HepG2 (cell line): ENCODE measurements around the gene MAB21L1. TPM values are rescaled to one million over a fixed set of nuclear protein-coding genes. Genes with fewer than 3 reads are reported as not detected.

Experiments
- ATAC-seq: fragments of 200-7000 bp; cut with Tn5 transposase; 3 replicates; pipeline ENCODE4 v1.9.1; 2020; ENCODE audit warnings: mild to moderate bottlenecking, moderate library complexity
- BruUV-seq: library from RNA; stranded (reverse); fragments of 400-500 nt; replicated peaks from 2 replicates; lab custom pipeline; 2021; lab: Mats Ljungman, UMichigan
- CTCF ChIA-PET: fragments of 300-600 bp; formaldehyde crosslinking; extraction: SDS; loops from one replicate; lab custom pipeline; 2021; ENCODE audit warnings: low total read pairs, inconsistent platforms, low intra/inter-chr PET ratio; lab: Yijun Ruan, JAX
- POLR2A ChIA-PET: fragments of 350-600 bp; sonication (Branson Sonifier 250); formaldehyde crosslinking; loops from one replicate; lab custom pipeline; 2020; ENCODE audit warnings: antibody characterized with exemption, inconsistent platforms; lab: Yijun Ruan, JAX
- DNase-seq: peaks from one replicate; pipeline ENCODE4 v3.0.0-alpha.2; 2015; ENCODE audit warnings: low spot score
- FAIRE-seq: peaks from 3 replicates; lab custom pipeline; 2011; peaks lifted over from hg19 to GRCh38; lab: Jason Lieb, UNC
- H2AFZ ChIP-seq: one replicate; pipeline ENCODE4 v1.6.1; 2011; ENCODE audit warnings: low read length, inconsistent platforms
- H3K27ac ChIP-seq: fragments of 300-600 bp; 3 replicates; pipeline ENCODE4 v1.8.0; 2011; ENCODE audit warnings: mixed run types, mild to moderate bottlenecking, mixed read lengths, low read length, inconsistent platforms; ENCODE audit not compliant: insufficient read depth; ENCODE audit errors: extremely low read length
- H3K27me3 ChIP-seq, 2 experiments: fragments of 200-600 bp in 1 of 2; 2 replicates in 1 of 2; 3 replicates in 1 of 2; pipeline versions ENCODE4 v1.6.0 to v1.8.0; 2011; ENCODE audit warnings: low read length in 2 of 2, mild to moderate bottlenecking in 2 of 2, moderate library complexity in 2 of 2, inconsistent platforms in 1 of 2; ENCODE audit not compliant: insufficient read depth in 2 of 2, control insufficient read depth in 1 of 2
- H3K36me3 ChIP-seq, 2 experiments: fragments of 200-600 bp in 1 of 2; replicated peaks in 1 of 2; 2 replicates in 1 of 2; 3 replicates in 1 of 2; pipeline versions ENCODE4 v1.5.1 to v1.8.0; 2011; ENCODE audit warnings: low read length in 2 of 2, inconsistent platforms in 1 of 2; ENCODE audit not compliant: insufficient read depth in 2 of 2, control insufficient read depth in 1 of 2
- H3K4me1 ChIP-seq: 2 replicates; pipeline ENCODE4 v1.5.1; 2012; ENCODE audit warnings: low read length, inconsistent platforms; ENCODE audit not compliant: insufficient read depth
- H3K4me2 ChIP-seq: 2 replicates; pipeline ENCODE4 v1.6.0; 2011; ENCODE audit warnings: low read depth, low read length, inconsistent platforms
- H3K4me3 ChIP-seq, 3 experiments: fragments of 200-600 bp in 1 of 3; sonication (generic), shearing (Covaris generic) in 1 of 3; replicated peaks in 1 of 3; 2 replicates each; pipeline ENCODE4 v1.5.1; 2011 to 2016; ENCODE audit warnings: low read length in 3 of 3, inconsistent platforms in 2 of 3, low read depth in 2 of 3, mild to moderate bottlenecking in 2 of 3, control low read depth in 1 of 3, mixed read lengths in 1 of 3; ENCODE audit not compliant: insufficient read depth in 1 of 3
- H3K79me2 ChIP-seq: one replicate; pipeline ENCODE4 v1.6.1; 2011; ENCODE audit warnings: low read length, inconsistent platforms; ENCODE audit not compliant: insufficient read depth
- H3K9ac ChIP-seq: 2 replicates; pipeline ENCODE4 v1.6.0; 2011; ENCODE audit warnings: mild to moderate bottlenecking, low read depth, low read length, inconsistent platforms; ENCODE audit not compliant: insufficient read depth
- H3K9me3 ChIP-seq: 2 replicates; pipeline ENCODE4 v1.5.1; 2012; ENCODE audit warnings: mild to moderate bottlenecking, low read length
- H4K20me1 ChIP-seq: 2 replicates; pipeline ENCODE4 v1.6.0; 2011; ENCODE audit warnings: inconsistent platforms, mild to moderate bottlenecking, low read length, moderate library complexity; ENCODE audit not compliant: insufficient read depth
- IRF9 ChIP-seq: sonication (generic); formaldehyde crosslinking; IDR thresholded peaks from 2 replicates; pipeline ENCODE4 v1.8.0; 2022; ENCODE audit warnings: missing genetic modification reagents, mild to moderate bottlenecking, borderline replicate concordance
- MED1 ChIP-seq: sonication (generic); formaldehyde crosslinking; IDR thresholded peaks from 2 replicates; pipeline ENCODE4 v1.4.0; 2020; ENCODE audit warnings: missing genetic modification reagents
- TBL1XR1 ChIP-seq: fragments of 150-350 bp; IDR thresholded peaks from 2 replicates; pipeline ENCODE4 v1.6.1; 2014; ENCODE audit warnings: borderline replicate concordance, low read length; ENCODE audit not compliant: partially characterized antibody
- THAP9 ChIP-seq: sonication (generic); formaldehyde crosslinking; IDR thresholded peaks from 2 replicates; pipeline ENCODE4; 2020; ENCODE audit warnings: missing genetic modification reagents, mild to moderate bottlenecking, borderline replicate concordance
- ZBTB20 ChIP-seq: sonication (generic); formaldehyde crosslinking; IDR thresholded peaks from 2 replicates; pipeline ENCODE4 v1.8.1; 2023; ENCODE audit warnings: missing genetic modification reagents, low read depth, mild to moderate bottlenecking, borderline replicate concordance
- ZNF263 ChIP-seq: sonication (generic); formaldehyde crosslinking; IDR thresholded peaks from 2 replicates; pipeline ENCODE4 v1.4.0; 2020; ENCODE audit warnings: missing genetic modification reagents
- WGBS: methylation state at CpG from one replicate; pipeline ENCODE4 v1.1.6; 2017; ENCODE audit warnings: low lambda C conversion rate; 5-methylcytosine and 5-hydroxymethylcytosine counted together
- in situ Hi-C: cut with HindIII; loops from 2 replicates; pipeline ENCODE4 v1.10.0; 2017; ENCODE audit warnings: low pct_unique_long_range_greater_than_20kb; ENCODE audit not compliant: extremely low pct_ligation_motif_present
- intact Hi-C: fragments of 100-400 bp; cut with micrococcal nuclease; formaldehyde crosslinking; loops from one replicate; pipeline ENCODE4 v1.10.0; 2022; ENCODE audit not compliant: unreplicated experiment
- polyA plus RNA-seq, 8 experiments: library from polyadenylated mRNA; depleted of rRNA in 3 of 8; stranded (reverse) in 7 of 8; unstranded in 1 of 8; fragments of >200 nt; fragmentation: Illumina TruSeq in 4 of 8; extraction: Trizol in 4 of 8; gene quantifications; 2 replicates each; pipeline versions ENCODE4 v1.2.1 to v1.2.3, GENCODE V29; 2011 to 2016; ENCODE audit warnings: low read depth in 4 of 8, missing spikeins in 1 of 8, mixed read lengths in 1 of 8; ENCODE audit not compliant: insufficient read depth in 1 of 8
- total RNA-seq, 5 experiments: library from RNA; depleted of rRNA; stranded (reverse); fragments of >200 nt; fragmentation: Illumina TruSeq; extraction: Trizol; gene quantifications; 2 replicates each; pipeline ENCODE4 v1.2.3, GENCODE V29; 2016; ENCODE audit warnings: low read depth in 1 of 5

The MAB21L1 gene
- total and polyA plus RNA-seq, 2 of the 13 experiments (the other 11 are each of a cell fraction or from before 2014, with no cell fraction given): not detected

- TF ChIP-seq IRF9 (CRISPR knock-in tag) (no peak), TBL1XR1 (no peak)
Observed at GRCh38 chr13:35473206-35473775, 3.2 kb downstream of the MAB21L1 start (continued).

- BruUV-seq: no TSS peak
- Histone ChIP-seq H3K36me3 (no peaks in the 10 kb centered on the region), H3K79me2 (no peaks in the 10 kb centered on the region), H3K27ac (no peak overlapping the region), H3K27me3 (no peaks in the 10 kb centered on the region; a peak in 1 of 5 replicates), H3K9ac (no peak overlapping the region), H3K4me3 (no peak overlapping the region), H2AFZ (no peak overlapping the region), H3K4me1 (no peaks in the 10 kb centered on the region), H4K20me1 (no peaks in the 10 kb centered on the region), H3K4me2 (no peak overlapping the region), H3K9me3 (no peaks in the 10 kb centered on the region)
- CTCF ChIA-PET: no interaction called here
- FAIRE-seq: no peak
- no peak for ATAC-seq
- in situ Hi-C loops (no loop called here), intact Hi-C loops (no loop called here)
- 35% methylated on average over 7 of the region's 7 CpGs for WGBS
- POLR2A ChIA-PET: no interaction called here
- TF ChIP-seq MED1 (CRISPR knock-in tag) (no peak), ZNF263 (CRISPR knock-in tag) (no peak), THAP9 (CRISPR knock-in tag) (no peak), ZBTB20 (CRISPR knock-in tag) (no peak)
- DNase-seq: no peak
Observed at GRCh38 chr13:35472323-35472881, 4.1 kb downstream of the MAB21L1 start.
